GM23338 (cell line): Measurements from ENCODE around the gene RAD23B. TPM values are rescaled to one million over a fixed set of nuclear protein-coding genes. Genes with fewer than 3 reads are reported as not detected.

Experiments
- ATAC-seq: fragments of 200-7000 bp; cut with Tn5 transposase; 3 replicates; pipeline ENCODE4 v1.9.1; 2020
- DNase-seq: peaks from one replicate; pipeline ENCODE4 v3.0.0-alpha.2; 2015; ENCODE audit warnings: low spot score
- H2AFZ ChIP-seq: fragments of 200-600 bp; sonication (generic); 2 replicates; pipeline ENCODE4 v1.8.0; 2016; ENCODE audit warnings: antibody characterized with exemption, mild to moderate bottlenecking, moderate library complexity
- H3F3A ChIP-seq: fragments of 200-600 bp; sonication (generic); replicated peaks from 2 replicates; pipeline ENCODE4 v1.8.0; 2017; ENCODE audit warnings: antibody characterized with exemption, mixed run types, low read depth
- H3K27ac ChIP-seq: fragments of 200-600 bp; sonication (generic); 2 replicates; pipeline ENCODE4 v1.6.1; 2016; ENCODE audit warnings: low read depth
- H3K27me3 ChIP-seq: fragments of 200-600 bp; sonication (generic); 2 replicates; pipeline ENCODE4 v1.8.0; 2016; ENCODE audit warnings: mild to moderate bottlenecking, mixed run types, moderate library complexity; ENCODE audit not compliant: insufficient read depth
- H3K36me3 ChIP-seq: fragments of 200-600 bp; sonication (generic); 2 replicates; pipeline ENCODE4 v1.8.0; 2016; ENCODE audit warnings: mild to moderate bottlenecking; ENCODE audit not compliant: insufficient read depth
- H3K4me1 ChIP-seq: fragments of 200-600 bp; sonication (generic); 2 replicates; pipeline ENCODE4 v1.8.0; 2016; ENCODE audit warnings: mild to moderate bottlenecking, moderate library complexity; ENCODE audit not compliant: insufficient read depth
- H3K4me2 ChIP-seq: fragments of 200-600 bp; sonication (generic); 2 replicates; pipeline ENCODE4 v1.7.1; 2017; ENCODE audit warnings: mixed run types
- H3K4me3 ChIP-seq: fragments of 200-600 bp; sonication (generic); 2 replicates; pipeline ENCODE4 v1.6.1; 2016; ENCODE audit warnings: mixed run types
- H3K79me2 ChIP-seq: fragments of 200-600 bp; sonication (generic); replicated peaks from 2 replicates; pipeline ENCODE4 v1.8.0; 2017; ENCODE audit warnings: mild to moderate bottlenecking; ENCODE audit not compliant: insufficient read depth
- H3K9me2 ChIP-seq: fragments of 200-600 bp; sonication (generic); 2 replicates; pipeline ENCODE4 v1.8.0; 2017; ENCODE audit not compliant: insufficient read depth
- H4K20me1 ChIP-seq: fragments of 200-600 bp; sonication (generic); replicated peaks from 2 replicates; pipeline ENCODE4 v1.8.0; 2017; ENCODE audit warnings: mild to moderate bottlenecking; ENCODE audit not compliant: insufficient read depth
- H3K27ac Mint-ChIP-seq: 2 replicates; pipeline ENCODE4 v1.8.0; 2020; ENCODE audit warnings: inconsistent platforms, mild to moderate bottlenecking, moderate library complexity, mixed read lengths
- H3K27me3 Mint-ChIP-seq: 3 replicates; pipeline ENCODE4 v1.8.0; 2022; ENCODE audit warnings: low read depth, mild to moderate bottlenecking, moderate library complexity, mixed read lengths, inconsistent platforms; ENCODE audit not compliant: insufficient read depth, poor library complexity
- H3K36me3 Mint-ChIP-seq: 3 replicates; pipeline ENCODE4 v1.8.0; 2021; ENCODE audit warnings: low read depth, mild to moderate bottlenecking, inconsistent platforms, moderate library complexity, mixed read lengths
- H3K4me1 Mint-ChIP-seq: 3 replicates; pipeline ENCODE4 v1.8.0; 2020; ENCODE audit warnings: mild to moderate bottlenecking, inconsistent platforms, mixed read lengths
- H3K4me3 Mint-ChIP-seq: 3 replicates; pipeline ENCODE4 v1.8.0; 2021; ENCODE audit warnings: moderate library complexity, mild to moderate bottlenecking, inconsistent platforms, mixed read lengths
- H3K9me3 Mint-ChIP-seq: 3 replicates; pipeline ENCODE4 v1.8.0; 2020; ENCODE audit warnings: moderate library complexity, mild to moderate bottlenecking, inconsistent platforms, mixed read lengths
- CREB1 ChIP-seq: fragments of 250-450 bp; sonication (Bioruptor Pico); IDR thresholded peaks from 2 replicates; pipeline ENCODE4 v1.5.0; 2020; ENCODE audit warnings: low read depth, mild to moderate bottlenecking, moderate library complexity
- EZH2 ChIP-seq: fragments of 200-600 bp; sonication (generic); IDR thresholded peaks from one replicate; pipeline ENCODE4 v1.8.0; 2017; ENCODE audit warnings: antibody characterized with exemption, mild to moderate bottlenecking, low read depth; ENCODE audit not compliant: unreplicated experiment
- JUNB ChIP-seq: IDR thresholded peaks from one replicate; pipeline ENCODE4 v1.6.1; 2016; ENCODE audit warnings: antibody characterized with exemption; ENCODE audit not compliant: unreplicated experiment
- NANOG ChIP-seq: IDR thresholded peaks from 2 replicates; pipeline ENCODE4 v1.6.1; 2016; ENCODE audit warnings: antibody characterized with exemption, borderline replicate concordance
- POLR2AphosphoS5 ChIP-seq: IDR thresholded peaks from 2 replicates; pipeline ENCODE4 v1.6.1; 2016; ENCODE audit warnings: antibody characterized with exemption, low read depth
- STAT1 ChIP-seq: IDR thresholded peaks from one replicate; pipeline ENCODE4 v1.6.1; 2016; ENCODE audit warnings: antibody characterized with exemption; ENCODE audit not compliant: unreplicated experiment
- ZNF114 ChIP-seq: fragments of 250-450 bp; sonication (Bioruptor Pico); IDR thresholded peaks from 2 replicates; pipeline ENCODE4 v1.5.0; 2020; ENCODE audit warnings: mild to moderate bottlenecking, moderate library complexity
- polyA plus RNA-seq: library from polyadenylated mRNA; unstranded; fragments of >200 nt; fragmentation: Nextera tagmentation; extraction: Ambion mirVana; gene quantifications from 2 replicates; pipeline ENCODE4 v1.2.1, GENCODE V29; 2016
- total RNA-seq: library from RNA; depleted of rRNA; stranded (reverse); fragments of >200 nt; shearing (Covaris generic); gene quantifications from 2 replicates; pipeline ENCODE4 v1.2.3, GENCODE V29; 2014
- TF ChIP-seq, protein P1 (sequence below): fragments of 250-450 bp; sonication (Bioruptor Pico); IDR thresholded peaks from 2 replicates; pipeline ENCODE4 v1.5.0; 2020; ENCODE audit warnings: mild to moderate bottlenecking, moderate library complexity
- TF ChIP-seq, protein P2 (sequence below): IDR thresholded peaks from 2 replicates; pipeline ENCODE4 v1.6.1; 2016; ENCODE audit warnings: antibody characterized with exemption
- TF ChIP-seq, protein P3 (sequence below), 2 experiments: fragments of 200-600 bp in 1 of 2; sonication (generic) in 1 of 2; conservative IDR thresholded peaks; 2 replicates each; pipeline versions ENCODE4 v1.5.1 to v1.6.1; 2016 to 2017; ENCODE audit warnings: antibody characterized with exemption in 2 of 2, low read depth in 2 of 2, mild to moderate bottlenecking in 2 of 2, moderate library complexity in 1 of 2

RAD23B gene
- total and polyA plus RNA-seq, 2 experiments from 2014 or later: 31.1 to 137 TPM

DNA sequence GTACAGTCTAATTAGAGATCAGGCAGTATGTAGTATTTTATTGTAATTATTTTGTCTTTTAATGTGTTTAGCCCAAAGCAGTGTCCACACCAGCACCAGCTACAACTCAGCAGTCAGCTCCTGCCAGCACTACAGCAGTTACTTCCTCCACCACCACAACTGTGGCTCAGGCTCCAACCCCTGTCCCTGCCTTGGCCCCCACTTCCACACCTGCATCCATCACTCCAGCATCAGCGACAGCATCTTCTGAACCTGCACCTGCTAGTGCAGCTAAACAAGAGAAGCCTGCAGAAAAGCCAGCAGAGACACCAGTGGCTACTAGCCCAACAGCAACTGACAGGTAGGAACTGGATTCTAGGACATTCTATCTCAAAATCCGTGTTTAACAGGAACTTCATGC is 23.2 kb downstream of the RAD23B start:
- Histone ChIP-seq H3F3A (no peaks in the 10 kb centered on the region), H3K27me3 (no peaks in the 10 kb centered on the region), H3K9me2 (no peaks in the 10 kb centered on the region), H4K20me1 (peaks cover 49% of the 10 kb centered on the region), H3K36me3 (peaks cover 41% of the 10 kb centered on the region), H3K4me1 (no peaks in the 10 kb centered on the region), H3K4me2 (no peak overlapping the region), H3K27ac (no peak overlapping the region), H3K4me3 (no peak overlapping the region), H3K79me2 (peaks cover 98% of the 10 kb centered on the region), H2AFZ (no peak overlapping the region)
- Mint-ChIP-seq H3K4me3 (no peak overlapping the region), H3K36me3 (peaks cover 69% of the 10 kb centered on the region), H3K27me3 (peaks cover 5% of the 10 kb centered on the region), H3K9me3 (no peaks in the 10 kb centered on the region), H3K4me1 (no peaks in the 10 kb centered on the region), H3K27ac (no peak overlapping the region)
- DNase-seq (no peak), ATAC-seq (no peak)
- no peak for TF ChIP-seq CREB1 (CRISPR knock-in tag)
- TF ChIP-seq STAT1: no peak

DNA sequence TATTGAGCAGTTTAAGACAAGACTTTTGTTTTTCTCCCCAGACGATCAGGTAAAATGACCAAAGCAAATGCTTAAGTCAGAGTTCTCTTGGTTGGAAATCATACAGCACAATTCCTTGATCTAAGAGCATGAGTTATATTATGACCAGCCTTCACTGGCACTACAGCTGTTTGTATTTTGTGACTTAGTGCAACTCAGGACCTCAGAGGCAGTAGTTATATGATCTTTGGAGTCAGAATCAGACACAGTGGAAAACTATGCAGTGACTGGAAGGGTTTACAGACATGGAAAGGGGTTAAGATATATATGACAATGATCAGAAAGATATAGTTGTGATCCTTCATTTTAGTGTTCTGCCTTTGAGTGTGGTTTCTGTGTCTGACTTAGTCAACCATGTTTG is 24.3 kb downstream of the RAD23B start:
- Mint-ChIP-seq H3K36me3 (peaks cover 67% of the 10 kb centered on the region), H3K27me3 (peaks cover 5% of the 10 kb centered on the region), H3K4me1 (peaks cover 3% of the 10 kb centered on the region; the same call in 1 of the 3 replicates), H3K9me3 (no peaks in the 10 kb centered on the region), H3K27ac (no peak overlapping the region), H3K4me3 (no peak overlapping the region)
- Histone ChIP-seq H3K4me1 (no peaks in the 10 kb centered on the region), H2AFZ (no peak overlapping the region), H3K79me2 (peaks cover 98% of the 10 kb centered on the region), H3K4me3 (no peak overlapping the region), H3K9me2 (no peaks in the 10 kb centered on the region), H3K4me2 (no peak overlapping the region), H3F3A (no peaks in the 10 kb centered on the region), H4K20me1 (peaks cover 58% of the 10 kb centered on the region), H3K36me3 (peaks cover 44% of the 10 kb centered on the region), H3K27ac (no peak overlapping the region), H3K27me3 (no peaks in the 10 kb centered on the region)
- ATAC-seq (no peak), DNase-seq (no peak)
- no peak for TF ChIP-seq EZH2
- TF ChIP-seq, protein P1, sequence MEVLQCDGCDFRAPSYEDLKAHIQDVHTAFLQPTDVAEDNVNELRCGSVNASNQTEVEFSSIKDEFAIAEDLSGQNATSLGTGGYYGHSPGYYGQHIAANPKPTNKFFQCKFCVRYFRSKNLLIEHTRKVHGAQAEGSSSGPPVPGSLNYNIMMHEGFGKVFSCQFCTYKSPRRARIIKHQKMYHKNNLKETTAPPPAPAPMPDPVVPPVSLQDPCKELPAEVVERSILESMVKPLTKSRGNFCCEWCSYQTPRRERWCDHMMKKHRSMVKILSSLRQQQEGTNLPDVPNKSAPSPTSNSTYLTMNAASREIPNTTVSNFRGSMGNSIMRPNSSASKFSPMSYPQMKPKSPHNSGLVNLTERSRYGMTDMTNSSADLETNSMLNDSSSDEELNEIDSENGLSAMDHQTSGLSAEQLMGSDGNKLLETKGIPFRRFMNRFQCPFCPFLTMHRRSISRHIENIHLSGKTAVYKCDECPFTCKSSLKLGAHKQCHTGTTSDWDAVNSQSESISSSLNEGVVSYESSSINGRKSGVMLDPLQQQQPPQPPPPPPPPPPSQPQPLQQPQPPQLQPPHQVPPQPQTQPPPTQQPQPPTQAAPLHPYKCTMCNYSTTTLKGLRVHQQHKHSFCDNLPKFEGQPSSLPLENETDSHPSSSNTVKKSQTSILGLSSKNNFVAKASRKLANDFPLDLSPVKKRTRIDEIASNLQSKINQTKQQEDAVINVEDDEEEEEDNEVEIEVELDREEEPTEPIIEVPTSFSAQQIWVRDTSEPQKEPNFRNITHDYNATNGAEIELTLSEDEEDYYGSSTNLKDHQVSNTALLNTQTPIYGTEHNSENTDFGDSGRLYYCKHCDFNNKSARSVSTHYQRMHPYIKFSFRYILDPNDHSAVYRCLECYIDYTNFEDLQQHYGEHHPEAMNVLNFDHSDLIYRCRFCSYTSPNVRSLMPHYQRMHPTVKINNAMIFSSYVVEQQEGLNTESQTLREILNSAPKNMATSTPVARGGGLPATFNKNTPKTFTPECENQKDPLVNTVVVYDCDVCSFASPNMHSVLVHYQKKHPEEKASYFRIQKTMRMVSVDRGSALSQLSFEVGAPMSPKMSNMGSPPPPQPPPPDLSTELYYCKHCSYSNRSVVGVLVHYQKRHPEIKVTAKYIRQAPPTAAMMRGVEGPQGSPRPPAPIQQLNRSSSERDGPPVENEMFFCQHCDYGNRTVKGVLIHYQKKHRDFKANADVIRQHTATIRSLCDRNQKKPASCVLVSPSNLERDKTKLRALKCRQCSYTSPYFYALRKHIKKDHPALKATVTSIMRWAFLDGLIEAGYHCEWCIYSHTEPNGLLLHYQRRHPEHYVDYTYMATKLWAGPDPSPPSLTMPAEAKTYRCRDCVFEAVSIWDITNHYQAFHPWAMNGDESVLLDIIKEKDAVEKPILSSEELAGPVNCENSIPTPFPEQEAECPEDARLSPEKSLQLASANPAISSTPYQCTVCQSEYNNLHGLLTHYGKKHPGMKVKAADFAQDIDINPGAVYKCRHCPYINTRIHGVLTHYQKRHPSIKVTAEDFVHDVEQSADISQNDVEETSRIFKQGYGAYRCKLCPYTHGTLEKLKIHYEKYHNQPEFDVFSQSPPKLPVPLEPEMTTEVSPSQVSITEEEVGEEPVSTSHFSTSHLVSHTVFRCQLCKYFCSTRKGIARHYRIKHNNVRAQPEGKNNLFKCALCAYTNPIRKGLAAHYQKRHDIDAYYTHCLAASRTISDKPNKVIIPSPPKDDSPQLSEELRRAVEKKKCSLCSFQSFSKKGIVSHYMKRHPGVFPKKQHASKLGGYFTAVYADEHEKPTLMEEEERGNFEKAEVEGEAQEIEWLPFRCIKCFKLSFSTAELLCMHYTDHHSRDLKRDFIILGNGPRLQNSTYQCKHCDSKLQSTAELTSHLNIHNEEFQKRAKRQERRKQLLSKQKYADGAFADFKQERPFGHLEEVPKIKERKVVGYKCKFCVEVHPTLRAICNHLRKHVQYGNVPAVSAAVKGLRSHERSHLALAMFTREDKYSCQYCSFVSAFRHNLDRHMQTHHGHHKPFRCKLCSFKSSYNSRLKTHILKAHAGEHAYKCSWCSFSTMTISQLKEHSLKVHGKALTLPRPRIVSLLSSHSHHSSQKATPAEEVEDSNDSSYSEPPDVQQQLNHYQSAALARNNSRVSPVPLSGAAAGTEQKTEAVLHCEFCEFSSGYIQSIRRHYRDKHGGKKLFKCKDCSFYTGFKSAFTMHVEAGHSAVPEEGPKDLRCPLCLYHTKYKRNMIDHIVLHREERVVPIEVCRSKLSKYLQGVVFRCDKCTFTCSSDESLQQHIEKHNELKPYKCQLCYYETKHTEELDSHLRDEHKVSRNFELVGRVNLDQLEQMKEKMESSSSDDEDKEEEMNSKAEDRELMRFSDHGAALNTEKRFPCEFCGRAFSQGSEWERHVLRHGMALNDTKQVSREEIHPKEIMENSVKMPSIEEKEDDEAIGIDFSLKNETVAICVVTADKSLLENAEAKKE (CRISPR knock-in tag): no peak
- no peak for TF ChIP-seq CREB1 (CRISPR knock-in tag)
- no peak for TF ChIP-seq JUNB
- TF ChIP-seq, protein P2, sequence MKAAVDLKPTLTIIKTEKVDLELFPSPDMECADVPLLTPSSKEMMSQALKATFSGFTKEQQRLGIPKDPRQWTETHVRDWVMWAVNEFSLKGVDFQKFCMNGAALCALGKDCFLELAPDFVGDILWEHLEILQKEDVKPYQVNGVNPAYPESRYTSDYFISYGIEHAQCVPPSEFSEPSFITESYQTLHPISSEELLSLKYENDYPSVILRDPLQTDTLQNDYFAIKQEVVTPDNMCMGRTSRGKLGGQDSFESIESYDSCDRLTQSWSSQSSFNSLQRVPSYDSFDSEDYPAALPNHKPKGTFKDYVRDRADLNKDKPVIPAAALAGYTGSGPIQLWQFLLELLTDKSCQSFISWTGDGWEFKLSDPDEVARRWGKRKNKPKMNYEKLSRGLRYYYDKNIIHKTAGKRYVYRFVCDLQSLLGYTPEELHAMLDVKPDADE: no peak
- TF ChIP-seq, protein P3, sequence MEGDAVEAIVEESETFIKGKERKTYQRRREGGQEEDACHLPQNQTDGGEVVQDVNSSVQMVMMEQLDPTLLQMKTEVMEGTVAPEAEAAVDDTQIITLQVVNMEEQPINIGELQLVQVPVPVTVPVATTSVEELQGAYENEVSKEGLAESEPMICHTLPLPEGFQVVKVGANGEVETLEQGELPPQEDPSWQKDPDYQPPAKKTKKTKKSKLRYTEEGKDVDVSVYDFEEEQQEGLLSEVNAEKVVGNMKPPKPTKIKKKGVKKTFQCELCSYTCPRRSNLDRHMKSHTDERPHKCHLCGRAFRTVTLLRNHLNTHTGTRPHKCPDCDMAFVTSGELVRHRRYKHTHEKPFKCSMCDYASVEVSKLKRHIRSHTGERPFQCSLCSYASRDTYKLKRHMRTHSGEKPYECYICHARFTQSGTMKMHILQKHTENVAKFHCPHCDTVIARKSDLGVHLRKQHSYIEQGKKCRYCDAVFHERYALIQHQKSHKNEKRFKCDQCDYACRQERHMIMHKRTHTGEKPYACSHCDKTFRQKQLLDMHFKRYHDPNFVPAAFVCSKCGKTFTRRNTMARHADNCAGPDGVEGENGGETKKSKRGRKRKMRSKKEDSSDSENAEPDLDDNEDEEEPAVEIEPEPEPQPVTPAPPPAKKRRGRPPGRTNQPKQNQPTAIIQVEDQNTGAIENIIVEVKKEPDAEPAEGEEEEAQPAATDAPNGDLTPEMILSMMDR (conservative IDR thresholded peaks at IDR 0.05; ENCODE audit: low read depth in 2 of 2): no peak
- TF ChIP-seq NANOG: no peak
- no peak for TF ChIP-seq POLR2AphosphoS5
- TF ChIP-seq ZNF114 (CRISPR knock-in tag): no peak
- TF ChIP-seq STAT1: no peak
